ENCODE results near the gene EDAR. TPM values are rescaled to one million over a fixed set of nuclear protein-coding genes. Genes with fewer than 3 reads are reported as not detected.
A peak's percentile ranks its signal among the peaks of the same experiment; 100 is the strongest.

Gene EDAR
- polyA plus RNA-seq, 2 of the 4 experiments (the other 2 are of a cell fraction): 0.05 to 0.26 TPM

- DNase-seq (ENCODE audit: low read depth in 1 of 2, low spot score in 1 of 2) (no peak), FAIRE-seq (no peak), ATAC-seq (no peak)
- Histone ChIP-seq H3K27ac (no peak overlapping the region), H3K4me1 (peaks cover 9% of the 10 kb centered on the region), H3K4me2 (no peak overlapping the region), H3K9me3 (no peaks in the 10 kb centered on the region), H3K4me3 (no peak overlapping the region)
- CTCF ChIA-PET: interaction anchor here (0.9 to 2.5 kb wide), 4 partner anchors 9 to 64 kb away, joined by 3 to 12 read pairs (median 4); no protein-coding TSS in a partner anchor
- POLR2A ChIA-PET: no interaction called here
- no peak for TF ChIP-seq NPAS2 (CRISPR knock-in tag; IDR thresholded peaks at IDR 0.05; ENCODE audit: borderline replicate concordance)
- no peak for TF ChIP-seq EP300 (IDR thresholded peaks at IDR 0.05)
- no peak for TF ChIP-seq FOXS1 (CRISPR knock-in tag; IDR thresholded peaks at IDR 0.05)
- no peak for TF ChIP-seq MAX (IDR thresholded peaks at IDR 0.05)
- TF ChIP-seq, protein P1, sequence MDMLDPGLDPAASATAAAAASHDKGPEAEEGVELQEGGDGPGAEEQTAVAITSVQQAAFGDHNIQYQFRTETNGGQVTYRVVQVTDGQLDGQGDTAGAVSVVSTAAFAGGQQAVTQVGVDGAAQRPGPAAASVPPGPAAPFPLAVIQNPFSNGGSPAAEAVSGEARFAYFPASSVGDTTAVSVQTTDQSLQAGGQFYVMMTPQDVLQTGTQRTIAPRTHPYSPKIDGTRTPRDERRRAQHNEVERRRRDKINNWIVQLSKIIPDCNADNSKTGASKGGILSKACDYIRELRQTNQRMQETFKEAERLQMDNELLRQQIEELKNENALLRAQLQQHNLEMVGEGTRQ (IDR thresholded peaks at IDR 0.05): no peak
- TF ChIP-seq RFX5 (IDR thresholded peaks at IDR 0.05): no peak
- WGBS (ENCODE audit: missing lambda C conversion rate): 68% methylated on average over 8 of the region's 8 CpGs
Measured at GRCh38 chr2:108993095-108993937, 4.3 kb upstream of the EDAR start.

DNA sequence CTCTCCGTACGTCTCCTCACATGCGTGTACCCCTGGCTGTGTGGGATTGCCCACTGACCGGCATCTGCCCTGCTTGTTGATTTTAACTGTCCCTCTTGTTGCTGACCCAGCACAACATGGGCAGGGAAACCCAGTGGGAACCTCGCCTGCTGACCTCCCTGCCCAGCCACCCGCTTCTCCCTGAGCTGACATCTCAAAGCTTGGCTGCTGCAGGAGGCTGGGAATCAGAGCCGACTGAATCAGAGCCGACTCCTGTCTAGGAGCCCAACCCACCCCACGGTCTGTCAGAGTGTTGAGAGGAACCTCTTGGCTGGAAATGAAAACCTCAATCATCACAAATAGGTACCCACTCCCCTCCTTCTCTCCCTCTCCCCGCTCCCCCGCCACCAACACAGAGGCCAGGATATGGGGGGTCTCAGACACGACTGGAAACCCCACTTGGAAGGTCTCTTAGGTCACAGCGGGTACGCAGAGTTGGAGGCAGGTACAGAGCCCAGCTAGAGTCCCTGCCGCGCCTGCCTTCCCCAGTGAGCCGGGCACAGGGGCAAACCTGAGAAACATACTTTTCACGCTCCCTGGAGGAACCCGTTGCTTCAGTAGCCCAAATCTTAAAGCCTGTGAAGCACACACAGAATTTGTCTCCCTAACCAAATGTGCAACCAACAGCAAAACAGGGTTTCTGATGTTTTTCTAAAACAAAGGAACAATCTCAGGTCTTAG lies 784 bp downstream of the EDAR start:
- ChIA-PET POLR2A (no interaction called here), CTCF (interaction anchor here (0.7 to 4.4 kb wide), 15 partner anchors 7 to 61 kb away, joined by 3 to 46 read pairs (median 6); no protein-coding TSS in a partner anchor)
- Histone ChIP-seq H3K4me1 (peaks cover 14% of the 10 kb centered on the region), H3K4me2 (peak overlapping the region; percentile 85), H3K27ac (no peak overlapping the region), H3K4me3 (no peak overlapping the region; the same call in 2 of the 3 replicates), H3K9me3 (no peaks in the 10 kb centered on the region)
- 50% methylated on average over 13 of the region's 19 CpGs for WGBS (ENCODE audit: missing lambda C conversion rate)
- FAIRE-seq (no peak), DNase-seq (ENCODE audit: low read depth in 1 of 2, low spot score in 1 of 2) (no peak), ATAC-seq (peak in 1 of 2 experiments; percentile 25; a peak in 2 of 6 replicates)
- TF ChIP-seq HMGXB4 (CRISPR knock-in tag; IDR thresholded peaks at IDR 0.05; ENCODE audit: borderline replicate concordance): no peak
- TF ChIP-seq POLR2AphosphoS2 (conservative IDR thresholded peaks at IDR 0.05; ENCODE audit: low read length): no peak
- no peak for TF ChIP-seq HOXB13 (CRISPR knock-in tag; IDR thresholded peaks at IDR 0.05; ENCODE audit: low read depth)
- no peak for TF ChIP-seq PHF8 (IDR thresholded peaks at IDR 0.05; ENCODE audit: borderline replicate concordance, low read depth)
- no peak for TF ChIP-seq CBX8 (IDR thresholded peaks at IDR 0.05)
- no peak for TF ChIP-seq HOXA7 (CRISPR knock-in tag; IDR thresholded peaks at IDR 0.05)
- no peak for TF ChIP-seq BCL3 (IDR thresholded peaks at IDR 0.05)
- no peak for TF ChIP-seq ZFP36 (IDR thresholded peaks at IDR 0.05; ENCODE audit: borderline replicate concordance, partially characterized antibody)
- TF ChIP-seq MAX (IDR thresholded peaks at IDR 0.05): no peak
- TF ChIP-seq HOXB5 (CRISPR knock-in tag; IDR thresholded peaks at IDR 0.05): no peak
- TF ChIP-seq CHD4 (IDR thresholded peaks at IDR 0.05; ENCODE audit: borderline replicate concordance): no peak
- no peak for TF ChIP-seq MAZ (IDR thresholded peaks at IDR 0.05; ENCODE audit: borderline replicate concordance, low read depth, low read length)
- no peak for TF ChIP-seq MYC (IDR thresholded peaks at IDR 0.05; ENCODE audit: borderline replicate concordance, low read length)
- no peak for TF ChIP-seq RCOR1 (IDR thresholded peaks at IDR 0.05; ENCODE audit: low read depth, low read length)
